DOHH2 (cell line): ENCODE measurements around the gene CLASP1.

Source experiments
- H3F3A ChIP-seq: fragments of 200-600 bp; sonication (generic), shearing (Covaris generic); 2 replicates; pipeline ENCODE4 v1.6.0; 2016; ENCODE audit warnings: antibody characterized with exemption, mild to moderate bottlenecking; ENCODE audit not compliant: control insufficient read depth, insufficient read depth
- H3K27ac ChIP-seq: fragments of 200-600 bp; sonication (generic); 2 replicates; pipeline ENCODE4 v1.5.1; 2014; ENCODE audit warnings: low read depth, mild to moderate bottlenecking, low read length, moderate library complexity
- H3K27me3 ChIP-seq: fragments of 200-600 bp; sonication (generic); 2 replicates; pipeline ENCODE4 v1.6.1; 2014; ENCODE audit warnings: mild to moderate bottlenecking, low read length, mixed read lengths; ENCODE audit not compliant: control insufficient read depth
- H3K36me3 ChIP-seq: fragments of 200-600 bp; sonication (generic); 2 replicates; pipeline ENCODE4 v1.6.1; 2014; ENCODE audit warnings: mild to moderate bottlenecking, low read length, moderate library complexity, mixed read lengths; ENCODE audit not compliant: control insufficient read depth
- H3K4me1 ChIP-seq: fragments of 200-600 bp; sonication (generic); 2 replicates; pipeline ENCODE4 v1.6.1; 2014; ENCODE audit warnings: mild to moderate bottlenecking, low read length, mixed read lengths; ENCODE audit not compliant: control insufficient read depth
- H3K4me2 ChIP-seq: fragments of 200-600 bp; sonication (generic); 2 replicates; pipeline ENCODE4 v1.6.0; 2014; ENCODE audit warnings: mild to moderate bottlenecking, low read length, moderate library complexity
- H3K4me3 ChIP-seq: fragments of 200-600 bp; sonication (generic); 2 replicates; pipeline ENCODE4 v1.5.1; 2014; ENCODE audit warnings: mild to moderate bottlenecking, low read length, mixed read lengths
- H3K79me2 ChIP-seq: fragments of 200-600 bp; sonication (generic); 2 replicates; pipeline ENCODE4 v1.6.1; 2014; ENCODE audit warnings: mild to moderate bottlenecking, low read length, mixed read lengths; ENCODE audit not compliant: control insufficient read depth
- H3K9me2 ChIP-seq: fragments of 200-600 bp; sonication (generic); replicated peaks from 2 replicates; pipeline ENCODE4 v1.6.1; 2014; ENCODE audit warnings: mild to moderate bottlenecking, low read length, mixed read lengths; ENCODE audit not compliant: control insufficient read depth
- H3K9me3 ChIP-seq: fragments of 200-600 bp; sonication (generic); 2 replicates; pipeline ENCODE4 v1.6.1; 2014; ENCODE audit warnings: antibody characterized with exemption, low read length, mixed read lengths; ENCODE audit not compliant: control insufficient read depth, insufficient read depth
- H4K20me1 ChIP-seq: fragments of 200-600 bp; sonication (generic); 2 replicates; pipeline ENCODE4 v1.6.0; 2014; ENCODE audit warnings: low read depth, mild to moderate bottlenecking, antibody characterized with exemption, low read length, moderate library complexity; ENCODE audit not compliant: control insufficient read depth, insufficient read depth
- CTCF ChIP-seq: fragments of 200-600 bp; sonication (generic); IDR thresholded peaks from one replicate; pipeline ENCODE4 v1.5.1; 2014; ENCODE audit warnings: antibody characterized with exemption, mild to moderate bottlenecking, low read depth, low read length; ENCODE audit not compliant: poor library complexity, severe bottlenecking
- EZH2phosphoT487 ChIP-seq: fragments of 200-600 bp; sonication (generic); IDR thresholded peaks from 2 replicates; pipeline ENCODE4 v1.6.1; 2017; ENCODE audit warnings: borderline replicate concordance, mild to moderate bottlenecking, antibody characterized with exemption, low read length, moderate library complexity, mixed read lengths

CLASP1 gene

GRCh38 chr2:121670181-121670580 lies 20.9 kb upstream of the CLASP1 start:
- H3K9me2 ChIP-seq = no peaks in the 10 kb centered on the region
- no peaks in the 10 kb centered on the region for H3K79me2 ChIP-seq
- H3K4me1 ChIP-seq = no peaks in the 10 kb centered on the region
- no peak for TF ChIP-seq EZH2phosphoT487
- TF ChIP-seq CTCF = no peak
- peaks cover 10% of the 10 kb centered on the region; the same call in 1 of the 2 replicates for H3K9me3 ChIP-seq
- no peaks in the 10 kb centered on the region for H4K20me1 ChIP-seq
- no peak overlapping the region for H3K4me2 ChIP-seq
- no peak overlapping the region for H3K4me3 ChIP-seq
- H3K36me3 ChIP-seq = no peaks in the 10 kb centered on the region
- no peak overlapping the region for H3K27ac ChIP-seq
- H3K27me3 ChIP-seq = no peaks in the 10 kb centered on the region
- H3F3A ChIP-seq = no peaks in the 10 kb centered on the region

DNA sequence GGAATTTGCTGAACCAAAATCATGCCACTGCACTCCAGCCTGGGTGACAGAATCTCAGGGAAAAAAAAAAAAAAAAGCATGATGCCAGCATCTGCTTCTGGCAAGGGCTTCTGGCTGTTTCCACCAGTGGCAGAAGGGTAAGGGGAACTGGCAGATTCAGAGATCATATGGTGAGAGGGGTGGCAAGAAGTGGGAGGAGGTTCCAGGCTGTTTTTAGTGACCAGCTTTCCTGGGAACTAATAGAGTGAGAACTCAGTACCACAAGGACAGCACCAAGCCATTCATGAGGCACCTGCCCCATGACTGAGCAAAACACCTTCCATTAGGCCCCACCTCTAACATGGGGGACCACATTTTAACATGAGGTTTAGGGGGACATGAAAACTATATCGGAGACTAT lies 18.4 kb upstream of the CLASP1 start:
- no peaks in the 10 kb centered on the region for H3K36me3 ChIP-seq
- no peaks in the 10 kb centered on the region for H3K4me1 ChIP-seq
- no peak overlapping the region for H3K4me2 ChIP-seq
- H4K20me1 ChIP-seq = no peaks in the 10 kb centered on the region
- no peaks in the 10 kb centered on the region for H3K79me2 ChIP-seq
- H3K27me3 ChIP-seq = no peaks in the 10 kb centered on the region
- H3K27ac ChIP-seq = no peak overlapping the region
- H3F3A ChIP-seq = no peaks in the 10 kb centered on the region
- H3K9me2 ChIP-seq = no peaks in the 10 kb centered on the region
- TF ChIP-seq EZH2phosphoT487 (no peak), CTCF (no peak)
- H3K9me3 ChIP-seq = peaks cover 10% of the 10 kb centered on the region; the same call in 1 of the 2 replicates
- H3K4me3 ChIP-seq = no peak overlapping the region

GRCh38 chr2:121666042-121666441 lies 16.8 kb upstream of the CLASP1 start:
- H4K20me1 ChIP-seq = no peaks in the 10 kb centered on the region
- H3K27me3 ChIP-seq = no peaks in the 10 kb centered on the region
- no peaks in the 10 kb centered on the region for H3K79me2 ChIP-seq
- peaks cover 8% of the 10 kb centered on the region; the same call in 1 of the 2 replicates for H3K9me3 ChIP-seq
- no peaks in the 10 kb centered on the region for H3F3A ChIP-seq
- no peaks in the 10 kb centered on the region for H3K4me1 ChIP-seq
- H3K36me3 ChIP-seq = no peaks in the 10 kb centered on the region
- H3K27ac ChIP-seq = no peak overlapping the region
- no peak overlapping the region for H3K4me3 ChIP-seq
- no peaks in the 10 kb centered on the region for H3K9me2 ChIP-seq
- no peak overlapping the region for H3K4me2 ChIP-seq
- TF ChIP-seq EZH2phosphoT487 = no peak
- TF ChIP-seq CTCF = no peak
